Activated CD4-positive, alpha-beta T cell treated with anti-CD3 and anti-CD28 coated beads for 36 hours (primary cell): ENCODE measurements around the gene LARP4B. TPM values are rescaled to one million over a fixed set of nuclear protein-coding genes. Genes with fewer than 3 reads are reported as not detected.

ENCODE experiments used
- ATAC-seq: fragments of 200-7000 bp; cut with Tn5 transposase; one replicate; pipeline ENCODE4 v1.10.0; 2021; ENCODE audit warnings: mild to moderate bottlenecking, moderate library complexity
- CTCF ChIA-PET: fragments of 350-600 bp; sonication (Branson Sonifier 250); formaldehyde crosslinking; loops from one replicate; lab custom pipeline; 2021; ENCODE audit warnings: antibody characterized with exemption; lab: Charles Lee
- POLR2A ChIA-PET: fragments of 350-600 bp; sonication (Branson Sonifier 250); formaldehyde crosslinking; loops from one replicate; lab custom pipeline; 2021; ENCODE audit warnings: antibody characterized with exemption, inconsistent platforms; lab: Charles Lee
- DNase-seq: peaks from one replicate; pipeline ENCODE4 v3.0.0-alpha.2; 2020
- H3K27ac Mint-ChIP-seq: one replicate; pipeline ENCODE4 v1.8.0; 2021; ENCODE audit warnings: mixed read lengths
- H3K27me3 Mint-ChIP-seq: one replicate; pipeline ENCODE4 v1.8.0; 2021; ENCODE audit warnings: mixed read lengths
- H3K36me3 Mint-ChIP-seq: one replicate; pipeline ENCODE4 v1.8.0; 2021; ENCODE audit warnings: low read depth, mixed read lengths
- H3K4me1 Mint-ChIP-seq: one replicate; pipeline ENCODE4 v1.8.0; 2021; ENCODE audit warnings: mixed read lengths
- H3K4me3 Mint-ChIP-seq: one replicate; pipeline ENCODE4 v1.8.0; 2021; ENCODE audit warnings: mild to moderate bottlenecking, moderate library complexity, mixed read lengths
- H3K9me3 Mint-ChIP-seq: one replicate; pipeline ENCODE4 v1.8.0; 2021; ENCODE audit warnings: low read depth, mixed read lengths
- intact Hi-C, 2 experiments: fragments of 100-400 bp; cut with DNase I in 1 of 2; cut with micrococcal nuclease in 1 of 2; formaldehyde crosslinking; loops; one replicate each; pipeline versions ENCODE4 v1.14.2 to v1.15.1; 2022 to 2024; cut with DNase I, micrococcal nuclease
- total RNA-seq, 2 experiments: library from RNA; stranded (reverse); gene quantifications; one replicate each; pipeline ENCODE4 v1.2.3, GENCODE V29; 2021

Gene LARP4B
- total RNA-seq, 2 experiments from 2014 or later, result 88.2 to 97.5 TPM

GRCh38 chr10:856416-857157, 74.9 kb downstream of the LARP4B start:
- H3K4me1 Mint-ChIP-seq, result peaks cover 27% of the 10 kb centered on the region

GRCh38 chr10:855671-856070, 75.8 kb downstream of the LARP4B start:
- Mint-ChIP-seq H3K27ac (no peak overlapping the region), H3K4me1 (peaks cover 33% of the 10 kb centered on the region), H3K4me3 (no peak overlapping the region), H3K36me3 (peaks cover 71% of the 10 kb centered on the region), H3K9me3 (peaks cover 6% of the 10 kb centered on the region), H3K27me3 (no peaks in the 10 kb centered on the region)
- intact Hi-C loops, result no loop called here
- no peak for ATAC-seq
- DNase-seq, result no peak
- POLR2A ChIA-PET, result no interaction called here
- CTCF ChIA-PET, result no interaction called here

More at GRCh38 chr10:856416-857157, 74.9 kb downstream of the LARP4B start:
- POLR2A ChIA-PET, result no interaction called here
- Mint-ChIP-seq H3K9me3 (peaks cover under 1% of the 10 kb centered on the region), H3K27me3 (no peaks in the 10 kb centered on the region), H3K27ac (peak overlapping the region; percentile 16), H3K36me3 (peaks cover 70% of the 10 kb centered on the region), H3K4me3 (no peak overlapping the region)
- DNase-seq, result no peak
- CTCF ChIA-PET, result interaction anchor here (1.4 kb wide), 1 partner anchor 19 kb away, joined by 4 read pairs; no protein-coding TSS in a partner anchor
- intact Hi-C loops, result no loop called here
- ATAC-seq, result no peak

- intact Hi-C loops, result no loop called here
- peaks cover 6% of the 10 kb centered on the region for H3K9me3 Mint-ChIP-seq
- H3K27me3 Mint-ChIP-seq, result no peaks in the 10 kb centered on the region
- POLR2A ChIA-PET, result no interaction called here
- peaks cover 72% of the 10 kb centered on the region for H3K36me3 Mint-ChIP-seq
- no peak overlapping the region for H3K4me3 Mint-ChIP-seq
- no peak overlapping the region for H3K27ac Mint-ChIP-seq
- no peak for ATAC-seq
- CTCF ChIA-PET, result no interaction called here
- no peak for DNase-seq
- peaks cover 37% of the 10 kb centered on the region for H3K4me1 Mint-ChIP-seq
Observed at GRCh38 chr10:855079-855478, 76.4 kb downstream of the LARP4B start.

- intact Hi-C loops, result no loop called here
- ATAC-seq, result no peak
- H3K4me3 Mint-ChIP-seq, result no peak overlapping the region
- no peak for DNase-seq
- peaks cover 6% of the 10 kb centered on the region for H3K9me3 Mint-ChIP-seq
- no peaks in the 10 kb centered on the region for H3K27me3 Mint-ChIP-seq
- ChIA-PET CTCF (no interaction called here), POLR2A (no interaction called here)
- peaks cover 49% of the 10 kb centered on the region for H3K4me1 Mint-ChIP-seq
- H3K36me3 Mint-ChIP-seq, result peaks cover 68% of the 10 kb centered on the region
- H3K27ac Mint-ChIP-seq, result no peak overlapping the region
Observed at GRCh38 chr10:853017-853416, 78.5 kb downstream of the LARP4B start.

- DNase-seq (no peak), ATAC-seq (peak; percentile 63)
- intact Hi-C loops, result no loop called here
- peaks cover 48% of the 10 kb centered on the region for H3K4me1 Mint-ChIP-seq
- peak overlapping the region; percentile 55 for H3K27ac Mint-ChIP-seq
- H3K27me3 Mint-ChIP-seq, result no peaks in the 10 kb centered on the region
- ChIA-PET CTCF (no interaction called here), POLR2A (no interaction called here)
- H3K4me3 Mint-ChIP-seq, result no peak overlapping the region
- peaks cover 67% of the 10 kb centered on the region for H3K36me3 Mint-ChIP-seq
- H3K9me3 Mint-ChIP-seq, result peaks cover 6% of the 10 kb centered on the region
Observed at GRCh38 chr10:852386-852785, 79.1 kb downstream of the LARP4B start.

GRCh38 chr10:851901-852300, 79.6 kb downstream of the LARP4B start:
- peaks cover 48% of the 10 kb centered on the region for H3K4me1 Mint-ChIP-seq
- peaks cover 67% of the 10 kb centered on the region for H3K36me3 Mint-ChIP-seq
- no peak for DNase-seq
- ChIA-PET POLR2A (no interaction called here), CTCF (no interaction called here)
- peaks cover 6% of the 10 kb centered on the region for H3K9me3 Mint-ChIP-seq
- H3K4me3 Mint-ChIP-seq, result no peak overlapping the region
- H3K27ac Mint-ChIP-seq, result peak overlapping the region; percentile 55
- intact Hi-C loops, result no loop called here
- peak; percentile 58 for ATAC-seq
- H3K27me3 Mint-ChIP-seq, result no peaks in the 10 kb centered on the region

GRCh38 chr10:850093-850492, 81.4 kb downstream of the LARP4B start:
- Mint-ChIP-seq H3K4me1 (peaks cover 54% of the 10 kb centered on the region), H3K9me3 (peaks cover 6% of the 10 kb centered on the region), H3K27me3 (no peaks in the 10 kb centered on the region), H3K27ac (no peak overlapping the region), H3K4me3 (no peak overlapping the region), H3K36me3 (peaks cover 58% of the 10 kb centered on the region)
- no peak for DNase-seq
- intact Hi-C loops, result no loop called here
- CTCF ChIA-PET, result no interaction called here
- ATAC-seq, result no peak
- POLR2A ChIA-PET, result no interaction called here

- peaks cover 61% of the 10 kb centered on the region for H3K36me3 Mint-ChIP-seq
- H3K27me3 Mint-ChIP-seq, result no peaks in the 10 kb centered on the region
- POLR2A ChIA-PET, result no interaction called here
- intact Hi-C loops, result no loop called here
- CTCF ChIA-PET, result no interaction called here
- H3K4me1 Mint-ChIP-seq, result peaks cover 53% of the 10 kb centered on the region
- H3K9me3 Mint-ChIP-seq, result peaks cover 6% of the 10 kb centered on the region
- ATAC-seq (no peak), DNase-seq (no peak)
- no peak overlapping the region for H3K27ac Mint-ChIP-seq
- no peak overlapping the region for H3K4me3 Mint-ChIP-seq
Observed at GRCh38 chr10:847868-848267, 83.6 kb downstream of the LARP4B start.

- Mint-ChIP-seq H3K27me3 (no peaks in the 10 kb centered on the region), H3K4me3 (no peak overlapping the region), H3K27ac (peak overlapping the region; percentile 48), H3K4me1 (peaks cover 38% of the 10 kb centered on the region), H3K9me3 (peaks cover 2% of the 10 kb centered on the region), H3K36me3 (peaks cover 49% of the 10 kb centered on the region)
- intact Hi-C loops, result no loop called here
- DNase-seq, result no peak
- no peak for ATAC-seq
- POLR2A ChIA-PET, result no interaction called here
- CTCF ChIA-PET, result no interaction called here
Observed at GRCh38 chr10:846126-846685, 85.3 kb downstream of the LARP4B start.

GRCh38 chr10:845526-845925, 86.0 kb downstream of the LARP4B start:
- peak overlapping the region; percentile 48 for H3K27ac Mint-ChIP-seq
- peaks cover 49% of the 10 kb centered on the region for H3K36me3 Mint-ChIP-seq
- DNase-seq (no peak), ATAC-seq (no peak)
- peaks cover 36% of the 10 kb centered on the region for H3K4me1 Mint-ChIP-seq
- H3K27me3 Mint-ChIP-seq, result no peaks in the 10 kb centered on the region
- ChIA-PET POLR2A (no interaction called here), CTCF (no interaction called here)
- no peaks in the 10 kb centered on the region for H3K9me3 Mint-ChIP-seq
- no peak overlapping the region for H3K4me3 Mint-ChIP-seq
- intact Hi-C loops, result no loop called here

GRCh38 chr10:844552-844951, 87.0 kb downstream of the LARP4B start:
- no peak for ATAC-seq
- CTCF ChIA-PET, result no interaction called here
- H3K27me3 Mint-ChIP-seq, result no peaks in the 10 kb centered on the region

GRCh38 chr10:843703-844102, 87.8 kb downstream of the LARP4B start:
- Mint-ChIP-seq H3K4me3 (no peak overlapping the region), H3K4me1 (peaks cover 22% of the 10 kb centered on the region), H3K9me3 (no peaks in the 10 kb centered on the region), H3K27ac (peak overlapping the region; percentile 42), H3K27me3 (no peaks in the 10 kb centered on the region), H3K36me3 (peaks cover 46% of the 10 kb centered on the region)
- intact Hi-C loops, result no loop called here
- DNase-seq (no peak), ATAC-seq (no peak)
- CTCF ChIA-PET, result interaction anchor here (1.2 kb wide), 1 partner anchor 14 kb away, joined by 3 read pairs; no protein-coding TSS in a partner anchor
- POLR2A ChIA-PET, result no interaction called here

More at GRCh38 chr10:844552-844951, 87.0 kb downstream of the LARP4B start:
- POLR2A ChIA-PET, result no interaction called here
- H3K9me3 Mint-ChIP-seq, result no peaks in the 10 kb centered on the region
- peak overlapping the region; percentile 14 for H3K27ac Mint-ChIP-seq
- peaks cover 28% of the 10 kb centered on the region for H3K4me1 Mint-ChIP-seq
- H3K4me3 Mint-ChIP-seq, result no peak overlapping the region
- peaks cover 47% of the 10 kb centered on the region for H3K36me3 Mint-ChIP-seq
- intact Hi-C loops, result no loop called here
- DNase-seq, result no peak
